SK-N-SH (cell line): ENCODE results near the gene CAMK2N1. TPM values are rescaled to one million over a fixed set of nuclear protein-coding genes. Genes with fewer than 3 reads are reported as not detected.

Source experiments
- CTCF ChIA-PET: fragments of 300-600, 350-600 bp; formaldehyde crosslinking; extraction: SDS; loops from one replicate; lab custom pipeline; 2021; lab: Yijun Ruan, JAX
- POLR2A ChIA-PET: fragments of 350-600 bp; sonication (Branson Sonifier 250); formaldehyde crosslinking; extraction: SDS; loops from one replicate; lab custom pipeline; 2020; ENCODE audit warnings: antibody characterized with exemption, inconsistent platforms; lab: Yijun Ruan, JAX
- DNase-seq: peaks from one replicate; pipeline ENCODE4 v3.0.0; 2012
- H2AFZ ChIP-seq: fragments of 200-600 bp; sonication (generic); 2 replicates; pipeline ENCODE4 v1.8.1; 2016; ENCODE audit warnings: antibody characterized with exemption, mild to moderate bottlenecking, low read depth
- H3F3A ChIP-seq: fragments of 200-600 bp; sonication (generic); replicated peaks from 2 replicates; pipeline ENCODE3; 2016; ENCODE audit warnings: antibody characterized with exemption, mild to moderate bottlenecking; ENCODE audit not compliant: insufficient read depth
- H3K27ac ChIP-seq, 2 experiments: fragments of 200-500 bp in 1 of 2; fragments of 200-600 bp in 1 of 2; sonication (Bioruptor generic) in 1 of 2; sonication (generic), shearing (Covaris generic) in 1 of 2; 2 replicates each; pipeline versions ENCODE4 v1.5.1 to v1.6.1; 2014 to 2016; ENCODE audit warnings: low read depth in 2 of 2, inconsistent platforms in 1 of 2, low read length in 1 of 2, mild to moderate bottlenecking in 1 of 2, mixed read lengths in 1 of 2
- H3K27me3 ChIP-seq: fragments of 200-600 bp; sonication (generic), shearing (Covaris generic); 2 replicates; pipeline ENCODE4 v1.6.1; 2016; ENCODE audit warnings: mixed run types; ENCODE audit not compliant: insufficient read depth
- H3K36me3 ChIP-seq, 2 experiments: fragments of 200-500 bp in 1 of 2; fragments of 200-600 bp in 1 of 2; sonication (Bioruptor generic) in 1 of 2; sonication (generic) in 1 of 2; replicated peaks in 1 of 2; 2 replicates each; pipeline versions ENCODE3 to v1.5.1; 2014 to 2016; ENCODE audit warnings: low read length in 1 of 2, mild to moderate bottlenecking in 1 of 2; ENCODE audit not compliant: insufficient read depth in 2 of 2, control insufficient read depth in 1 of 2
- H3K4me1 ChIP-seq, 2 experiments: fragments of 200-500 bp in 1 of 2; fragments of 200-600 bp in 1 of 2; sonication (Bioruptor generic) in 1 of 2; sonication (generic), shearing (Covaris generic) in 1 of 2; 2 replicates each; pipeline versions ENCODE4 v1.5.1 to v1.6.1; 2014 to 2016; ENCODE audit warnings: low read depth in 1 of 2, low read length in 1 of 2, mixed run types in 1 of 2; ENCODE audit not compliant: insufficient read depth in 2 of 2, control insufficient read depth in 1 of 2
- H3K4me2 ChIP-seq: fragments of 200-600 bp; sonication (generic), shearing (Covaris generic); 2 replicates; pipeline ENCODE4 v1.6.1; 2017; ENCODE audit warnings: mixed run types
- H3K4me3 ChIP-seq, 2 experiments: fragments of 200-500 bp in 1 of 2; fragments of 200-600 bp in 1 of 2; sonication (Bioruptor generic) in 1 of 2; sonication (generic), shearing (Covaris generic) in 1 of 2; 2 replicates each; pipeline versions ENCODE4 v1.5.1 to v1.8.1; 2014 to 2016; ENCODE audit warnings: low read depth in 2 of 2, inconsistent platforms in 1 of 2, low read length in 1 of 2, mild to moderate bottlenecking in 1 of 2, mixed read lengths in 1 of 2, moderate library complexity in 1 of 2
- H3K79me2 ChIP-seq: fragments of 200-600 bp; sonication (generic); 2 replicates; pipeline ENCODE4 v1.8.1; 2017; ENCODE audit warnings: mild to moderate bottlenecking; ENCODE audit not compliant: insufficient read depth
- H3K9ac ChIP-seq: fragments of 200-600 bp; sonication (generic); 2 replicates; pipeline ENCODE4 v1.6.1; 2017; ENCODE audit warnings: mixed run types
- H3K9me2 ChIP-seq: fragments of 200-600 bp; sonication (generic); 2 replicates; pipeline ENCODE4 v1.6.1; 2017; ENCODE audit warnings: mixed run types
- H3K9me3 ChIP-seq: fragments of 200-600 bp; sonication (generic); 2 replicates; pipeline ENCODE4 v1.6.1; 2017; ENCODE audit warnings: mixed run types, mild to moderate bottlenecking, moderate library complexity
- H4K20me1 ChIP-seq: fragments of 200-600 bp; sonication (generic); 2 replicates; pipeline ENCODE4 v1.6.1; 2017; ENCODE audit warnings: mild to moderate bottlenecking, mixed run types; ENCODE audit not compliant: insufficient read depth
- CHD2 ChIP-seq: fragments of 150-350 bp; IDR thresholded peaks from 2 replicates; pipeline ENCODE4 v1.6.1; 2018; ENCODE audit warnings: low read length; ENCODE audit not compliant: partially characterized antibody
- CTCF ChIP-seq: fragments of 200-600 bp; sonication (generic); IDR thresholded peaks from 2 replicates; pipeline ENCODE4 v1.6.1; 2017; ENCODE audit warnings: antibody characterized with exemption, mild to moderate bottlenecking, moderate library complexity
- FOXM1 ChIP-seq: IDR thresholded peaks from 2 replicates; pipeline ENCODE4 v1.4.0; 2012; ENCODE audit warnings: low read depth, mild to moderate bottlenecking
- MAX ChIP-seq: IDR thresholded peaks from 2 replicates; pipeline ENCODE4 v1.4.0; 2012; ENCODE audit warnings: low read depth
- RAD21 ChIP-seq: IDR thresholded peaks from 2 replicates; pipeline ENCODE4 v1.6.1; 2012; ENCODE audit warnings: mild to moderate bottlenecking, low read length
- RCOR1 ChIP-seq: fragments of 150-350 bp; IDR thresholded peaks from 2 replicates; pipeline ENCODE4 v1.6.1; 2017; ENCODE audit warnings: antibody characterized with exemption, low read length
- REST ChIP-seq: IDR thresholded peaks from 2 replicates; pipeline ENCODE4 v1.6.1; 2012; ENCODE audit warnings: mild to moderate bottlenecking, low read depth, low read length, moderate library complexity
- RXRA ChIP-seq: IDR thresholded peaks from 2 replicates; pipeline ENCODE4 v1.4.0; 2012; ENCODE audit warnings: low read depth, mild to moderate bottlenecking, borderline replicate concordance
- USF2 ChIP-seq: fragments of 150-350 bp; IDR thresholded peaks from 2 replicates; pipeline ENCODE4 v1.6.1; 2017; ENCODE audit warnings: antibody characterized with exemption, low read length, low read depth, borderline replicate concordance
- ZBTB33 ChIP-seq: IDR thresholded peaks from 2 replicates; pipeline ENCODE4 v1.4.0; 2012; ENCODE audit warnings: low read depth, borderline replicate concordance
- WGBS: methylation state at CpG from one replicate; pipeline ENCODE4 v1.1.6; 2017; ENCODE audit warnings: low lambda C conversion rate; 5-methylcytosine and 5-hydroxymethylcytosine counted together
- polyA plus RNA-seq, 3 experiments: library from polyadenylated mRNA; depleted of rRNA; stranded (reverse); fragments of >200 nt; gene quantifications; 2 replicates each; pipeline ENCODE4 v1.2.3, GENCODE V29; 2012

The CAMK2N1 gene
- polyA plus RNA-seq, 1 of the 3 experiments (the other 2 are of a cell fraction), result 5.3 TPM

GRCh38 chr1:20463502-20463901 lies 22.5 kb downstream of the CAMK2N1 start:
- H3F3A ChIP-seq, result no peaks in the 10 kb centered on the region
- H3K9me2 ChIP-seq, result no peaks in the 10 kb centered on the region
- TF ChIP-seq USF2 (no peak), RXRA (no peak), MAX (no peak), REST (no peak), CHD2 (no peak), RCOR1 (no peak), RAD21 (no peak), FOXM1 (no peak), ZBTB33 (no peak), CTCF (no peak)
- no peak overlapping the region for H3K27ac ChIP-seq
- no peaks in the 10 kb centered on the region for H4K20me1 ChIP-seq
- no peaks in the 10 kb centered on the region; the same call in 1 of the 2 replicates for H3K27me3 ChIP-seq
- WGBS, result 51% methylated on average over 1 of the region's 1 CpG
- no peaks in the 10 kb centered on the region for H3K79me2 ChIP-seq
- POLR2A ChIA-PET, result no interaction called here
- no peak overlapping the region for H3K9ac ChIP-seq
- no peak overlapping the region for H3K4me2 ChIP-seq
- no peaks in the 10 kb centered on the region for H3K36me3 ChIP-seq
- no peak overlapping the region for H3K4me3 ChIP-seq
- no peak overlapping the region for H2AFZ ChIP-seq
- H3K9me3 ChIP-seq, result no peaks in the 10 kb centered on the region
- no peak for DNase-seq
- CTCF ChIA-PET, result interaction anchor here (1.2 to 1.9 kb wide), 3 partner anchors 20 to 250 kb away, joined by 4 to 5 read pairs (median 4); no protein-coding TSS in a partner anchor
- peaks cover 0 to 3% of the 10 kb centered on the region in 2 experiments; a peak in 1 of 4 replicates for H3K4me1 ChIP-seq
